Activated T-helper 1 cell treated with anti-CD3 and anti-CD28 coated beads, Interleukin-2, amount 50 U/mL, for 16 hours (primary cell): ENCODE data around the gene LSMEM2.

Source experiments
- DNase-seq, 2 donors: peaks; one replicate each; pipeline ENCODE4 v3.0.0-alpha.2; 2020; ENCODE audit warnings: low read depth in 1 of 2, low spot score in 1 of 2

Gene LSMEM2

GRCh38 chr3:50337175-50337861, 58.4 kb downstream of the LSMEM2 start:
- peak; percentile 82 to 91 for DNase-seq
